ENCODE results near the gene SCFD2. TPM values are rescaled to one million over a fixed set of nuclear protein-coding genes. Genes with fewer than 3 reads are reported as not detected.

The SCFD2 gene
- polyA plus RNA-seq, 1 of the 3 experiments (the other 2 are of a cell fraction): 14.1 TPM

GRCh38 chr4:52864793-52865192, 501.1 kb downstream of the SCFD2 start:
- Histone ChIP-seq H3K9me3 (no peaks in the 10 kb centered on the region), H3K79me2 (ENCODE audit: insufficient read depth) (no peaks in the 10 kb centered on the region), H2AFZ (ENCODE audit: low read depth) (no peak overlapping the region), H3K36me3 (replicated peaks in 1 of 2; ENCODE audit: control insufficient read depth in 1 of 2, insufficient read depth in 2 of 2, low read length in 1 of 2) (peaks cover 0 to 17% of the 10 kb centered on the region in 2 experiments), H3K9me2 (no peaks in the 10 kb centered on the region), H3F3A (replicated peaks; ENCODE audit: insufficient read depth) (peaks cover 9% of the 10 kb centered on the region), H3K4me1 (ENCODE audit: control insufficient read depth in 1 of 2, insufficient read depth in 2 of 2, low read depth in 1 of 2, low read length in 1 of 2) (peaks cover 0 to 57% of the 10 kb centered on the region in 2 experiments; a peak in 3 of 4 replicates), H4K20me1 (ENCODE audit: insufficient read depth) (no peaks in the 10 kb centered on the region), H3K4me3 (ENCODE audit: low read depth in 2 of 2, low read length in 1 of 2) (peak overlapping the region in 1 of 2 experiments; percentile 73; a peak in 2 of 4 replicates), H3K4me2 (no peak overlapping the region), H3K27ac (ENCODE audit: low read depth in 2 of 2, low read length in 1 of 2) (peak overlapping the region; percentile 32 to 100; a peak in 3 of 4 replicates), H3K9ac (no peak overlapping the region), H3K27me3 (ENCODE audit: insufficient read depth) (no peaks in the 10 kb centered on the region; the same call in 1 of the 2 replicates)
- POLR2A ChIA-PET: interaction anchor here (0.7 to 3.5 kb wide), 6 partner anchors 92 to 1369 kb away, joined by 3 to 26 read pairs (median 4); no protein-coding TSS in a partner anchor
- DNase-seq: peak; percentile 59
- CTCF ChIA-PET: interaction anchor here (1.0 to 3.6 kb wide), 5 partner anchors 69 to 320 kb away, joined by 3 to 25 read pairs (median 7); no protein-coding TSS in a partner anchor
- 45% methylated on average over 5 of the region's 5 CpGs for WGBS (ENCODE audit: low lambda C conversion rate)
- TF ChIP-seq FOSL2 (IDR thresholded peaks at IDR 0.05; ENCODE audit: borderline replicate concordance, low read depth) (no peak), RFX5 (IDR thresholded peaks at IDR 0.05; ENCODE audit: low read length) (no peak), RAD21 (IDR thresholded peaks at IDR 0.05; ENCODE audit: low read length) (peak; percentile 6), GATA2 (CRISPR knock-in tag; IDR thresholded peaks at IDR 0.05) (no peak), EP300 (IDR thresholded peaks at IDR 0.05; ENCODE audit: borderline replicate concordance in 1 of 2, low read depth in 1 of 2, low read length in 1 of 2) (peak in 1 of 2 experiments; percentile 64; a peak in 2 of 4 replicates), MXI1 (IDR thresholded peaks at IDR 0.05; ENCODE audit: low read depth, low read length) (peak; percentile 44; the same call in 1 of the 2 replicates), POLR2AphosphoS5 (IDR thresholded peaks at IDR 0.05; ENCODE audit: low read depth, low read length) (no peak; the same call in 1 of the 2 replicates), CHD2 (IDR thresholded peaks at IDR 0.05; ENCODE audit: low read length, partially characterized antibody) (peak; percentile 36), NFIC (IDR thresholded peaks at IDR 0.05; ENCODE audit: borderline replicate concordance) (peak; percentile 58), GABPA (IDR thresholded peaks at IDR 0.05; ENCODE audit: low read depth) (no peak), SIN3A (IDR thresholded peaks at IDR 0.05; ENCODE audit: borderline replicate concordance, low read depth, low read length) (no peak), RCOR1 (IDR thresholded peaks at IDR 0.05; ENCODE audit: low read length) (peak; percentile 25; the same call in 1 of the 2 replicates), ELF1 (IDR thresholded peaks at IDR 0.05) (no peak), CTCF (IDR thresholded peaks at IDR 0.05) (no peak), TCF12 (IDR thresholded peaks at IDR 0.05) (no peak)

- ChIA-PET POLR2A (interaction anchor here (0.6 to 3.5 kb wide), 3 partner anchors 21 to 151 kb away, joined by 3 to 26 read pairs (median 10); no protein-coding TSS in a partner anchor), CTCF (interaction anchor here (0.7 to 3.6 kb wide), 8 partner anchors 11 to 626 kb away, joined by 3 to 25 read pairs (median 4); no protein-coding TSS in a partner anchor)
- peaks cover 9% of the 10 kb centered on the region for H3F3A ChIP-seq (replicated peaks; ENCODE audit: insufficient read depth)
- H3K36me3 ChIP-seq (replicated peaks in 1 of 2; ENCODE audit: control insufficient read depth in 1 of 2, insufficient read depth in 2 of 2, low read length in 1 of 2): peaks cover 0 to 17% of the 10 kb centered on the region in 2 experiments
- no peaks in the 10 kb centered on the region for H4K20me1 ChIP-seq (ENCODE audit: insufficient read depth)
- no peak for DNase-seq
- no peaks in the 10 kb centered on the region for H3K9me2 ChIP-seq
- no peak overlapping the region for H3K4me2 ChIP-seq
- WGBS (ENCODE audit: low lambda C conversion rate): 57% methylated on average over 6 of the region's 6 CpGs
- H3K9me3 ChIP-seq: no peaks in the 10 kb centered on the region
- no peak overlapping the region for H2AFZ ChIP-seq (ENCODE audit: low read depth)
- H3K27me3 ChIP-seq (ENCODE audit: insufficient read depth): no peaks in the 10 kb centered on the region; the same call in 1 of the 2 replicates
- no peaks in the 10 kb centered on the region for H3K79me2 ChIP-seq (ENCODE audit: insufficient read depth)
- no peak overlapping the region for H3K9ac ChIP-seq
- no peak for TF ChIP-seq MEF2A (IDR thresholded peaks at IDR 0.05; ENCODE audit: borderline replicate concordance, low read depth)
- no peak for TF ChIP-seq CTCF (IDR thresholded peaks at IDR 0.05)
- TF ChIP-seq TAF1 (IDR thresholded peaks at IDR 0.05; ENCODE audit: borderline replicate concordance, low read depth, low read length): no peak
- TF ChIP-seq TEAD4 (IDR thresholded peaks at IDR 0.05; ENCODE audit: borderline replicate concordance, insufficient read depth): no peak
- no peak for TF ChIP-seq SMC3 (IDR thresholded peaks at IDR 0.05; ENCODE audit: low read depth, low read length)
- TF ChIP-seq MAX (IDR thresholded peaks at IDR 0.05; ENCODE audit: low read depth): no peak
- no peak for TF ChIP-seq JUND (IDR thresholded peaks at IDR 0.05)
- H3K4me1 ChIP-seq (ENCODE audit: control insufficient read depth in 1 of 2, insufficient read depth in 2 of 2, low read depth in 1 of 2, low read length in 1 of 2): peaks cover 0 to 44% of the 10 kb centered on the region in 2 experiments; a peak in 2 of 4 replicates
- peak overlapping the region in 1 of 2 experiments; percentile 100; a peak in 2 of 4 replicates for H3K27ac ChIP-seq (ENCODE audit: low read depth in 2 of 2, low read length in 1 of 2)
- H3K4me3 ChIP-seq (ENCODE audit: low read depth in 2 of 2, low read length in 1 of 2): peak overlapping the region in 1 of 2 experiments; percentile 73; a peak in 2 of 4 replicates
These were observed 502.5 kb downstream of the SCFD2 start for GRCh38 chr4:52863324-52863723.
